Measurements from ENCODE around the gene EHMT1.
"Not testable (repeated sequence)": the region's sequence is repeated elsewhere in the genome, so short reads cannot be mapped to it uniquely, and the experiment has no call there.

The EHMT1 gene

GRCh38 chr9:137873858-137874362 is 255.1 kb downstream of the EHMT1 start:
- no peaks in the 10 kb centered on the region for H3K9me3 ChIP-seq (ENCODE audit: control insufficient read depth, insufficient read depth, low read length)
- no peak overlapping the region for H3K27ac ChIP-seq (ENCODE audit: low read depth, low read length)
- H3K27me3 ChIP-seq (ENCODE audit: control insufficient read depth, insufficient read depth, low read length), result peaks cover 23% of the 10 kb centered on the region
- no peaks in the 10 kb centered on the region for H3K36me3 ChIP-seq (ENCODE audit: control insufficient read depth, insufficient read depth, low read length)
- H3K4me1 ChIP-seq (ENCODE audit: control insufficient read depth, insufficient read depth, low read length), result no peaks in the 10 kb centered on the region
- no peak overlapping the region for H3K4me3 ChIP-seq (ENCODE audit: low read depth, low read length)
- no peak overlapping the region for H3K9ac ChIP-seq (ENCODE audit: low read depth, low read length)

DNA sequence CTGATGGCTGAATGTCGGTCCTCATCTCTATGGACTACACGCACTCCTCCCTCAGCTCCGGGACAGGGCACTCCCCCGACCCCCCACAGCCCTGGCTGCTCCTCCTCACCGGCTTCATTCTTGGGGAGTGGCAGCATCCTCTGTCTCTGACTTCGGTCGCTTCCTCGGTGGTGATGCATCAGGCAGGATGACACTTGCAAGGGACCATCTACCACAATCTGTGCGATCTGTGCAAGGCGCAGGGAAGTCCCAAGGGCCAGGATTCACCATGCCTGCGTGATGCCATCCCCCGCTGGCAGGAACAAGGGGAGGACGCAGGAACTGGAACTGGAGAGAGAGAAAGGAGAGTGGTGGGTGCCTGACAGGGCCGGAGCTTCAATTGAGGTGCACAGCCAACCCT is 256.5 kb downstream of the EHMT1 start:
- H3K27ac ChIP-seq (ENCODE audit: low read depth, low read length), result no peak overlapping the region
- no peak overlapping the region for H3K4me3 ChIP-seq (ENCODE audit: low read depth, low read length)
- H3K4me1 ChIP-seq (ENCODE audit: control insufficient read depth, insufficient read depth, low read length), result no peaks in the 10 kb centered on the region
- H3K9me3 ChIP-seq (ENCODE audit: control insufficient read depth, insufficient read depth, low read length), result no peaks in the 10 kb centered on the region
- H3K27me3 ChIP-seq (ENCODE audit: control insufficient read depth, insufficient read depth, low read length), result peaks cover 23% of the 10 kb centered on the region
- H3K36me3 ChIP-seq (ENCODE audit: control insufficient read depth, insufficient read depth, low read length), result peaks cover 8% of the 10 kb centered on the region
- no peak overlapping the region for H3K9ac ChIP-seq (ENCODE audit: low read depth, low read length)

- H3K9me3 ChIP-seq (ENCODE audit: control insufficient read depth, insufficient read depth, low read length), result no peaks in the 10 kb centered on the region
- H3K4me3 ChIP-seq (ENCODE audit: low read depth, low read length), result no peak overlapping the region
- no peak overlapping the region for H3K27ac ChIP-seq (ENCODE audit: low read depth, low read length)
- peaks cover 23% of the 10 kb centered on the region for H3K27me3 ChIP-seq (ENCODE audit: control insufficient read depth, insufficient read depth, low read length)
- no peaks in the 10 kb centered on the region for H3K4me1 ChIP-seq (ENCODE audit: control insufficient read depth, insufficient read depth, low read length)
- H3K36me3 ChIP-seq (ENCODE audit: control insufficient read depth, insufficient read depth, low read length), result peaks cover 13% of the 10 kb centered on the region
- no peak overlapping the region for H3K9ac ChIP-seq (ENCODE audit: low read depth, low read length)
Measured at GRCh38 chr9:137875846-137876245, 257.0 kb downstream of the EHMT1 start.

DNA sequence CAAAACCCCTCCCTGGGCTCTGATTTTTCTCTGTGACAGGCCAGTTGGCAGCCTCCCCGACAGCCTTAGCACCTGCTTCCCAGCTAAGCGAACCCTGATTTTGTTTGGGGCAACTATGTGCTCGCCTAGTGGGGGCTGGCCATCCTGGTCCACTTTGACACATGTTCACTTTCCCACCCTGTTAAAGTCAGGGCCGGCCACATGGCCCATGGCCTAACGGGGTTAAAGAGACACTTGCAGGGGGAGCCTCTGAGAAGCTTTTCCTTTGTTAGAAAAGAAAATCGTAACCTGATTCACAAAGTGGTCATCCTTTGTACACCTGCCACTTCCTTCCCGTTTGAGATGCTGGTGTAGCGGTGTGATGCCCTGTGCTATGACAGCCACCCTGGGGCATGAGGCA is 257.5 kb downstream of the EHMT1 start:
- Histone ChIP-seq H3K36me3 (ENCODE audit: control insufficient read depth, insufficient read depth, low read length) (peaks cover 17% of the 10 kb centered on the region), H3K27ac (ENCODE audit: low read depth, low read length) (no peak overlapping the region), H3K9ac (ENCODE audit: low read depth, low read length) (no peak overlapping the region), H3K4me1 (ENCODE audit: control insufficient read depth, insufficient read depth, low read length) (no peaks in the 10 kb centered on the region), H3K4me3 (ENCODE audit: low read depth, low read length) (no peak overlapping the region), H3K9me3 (ENCODE audit: control insufficient read depth, insufficient read depth, low read length) (no peaks in the 10 kb centered on the region), H3K27me3 (ENCODE audit: control insufficient read depth, insufficient read depth, low read length) (peaks cover 23% of the 10 kb centered on the region)

GRCh38 chr9:137876781-137877386 is 258.1 kb downstream of the EHMT1 start:
- no peaks in the 10 kb centered on the region for H3K4me1 ChIP-seq (ENCODE audit: control insufficient read depth, insufficient read depth, low read length)
- no peak overlapping the region for H3K9ac ChIP-seq (ENCODE audit: low read depth, low read length)
- peaks cover 23% of the 10 kb centered on the region for H3K27me3 ChIP-seq (ENCODE audit: control insufficient read depth, insufficient read depth, low read length)
- peak overlapping the region; percentile 48; the same call in 1 of the 2 replicates for H3K4me3 ChIP-seq (ENCODE audit: low read depth, low read length)
- no peaks in the 10 kb centered on the region for H3K9me3 ChIP-seq (ENCODE audit: control insufficient read depth, insufficient read depth, low read length)
- H3K36me3 ChIP-seq (ENCODE audit: control insufficient read depth, insufficient read depth, low read length), result peaks cover 23% of the 10 kb centered on the region
- H3K27ac ChIP-seq (ENCODE audit: low read depth, low read length), result no peak overlapping the region

DNA sequence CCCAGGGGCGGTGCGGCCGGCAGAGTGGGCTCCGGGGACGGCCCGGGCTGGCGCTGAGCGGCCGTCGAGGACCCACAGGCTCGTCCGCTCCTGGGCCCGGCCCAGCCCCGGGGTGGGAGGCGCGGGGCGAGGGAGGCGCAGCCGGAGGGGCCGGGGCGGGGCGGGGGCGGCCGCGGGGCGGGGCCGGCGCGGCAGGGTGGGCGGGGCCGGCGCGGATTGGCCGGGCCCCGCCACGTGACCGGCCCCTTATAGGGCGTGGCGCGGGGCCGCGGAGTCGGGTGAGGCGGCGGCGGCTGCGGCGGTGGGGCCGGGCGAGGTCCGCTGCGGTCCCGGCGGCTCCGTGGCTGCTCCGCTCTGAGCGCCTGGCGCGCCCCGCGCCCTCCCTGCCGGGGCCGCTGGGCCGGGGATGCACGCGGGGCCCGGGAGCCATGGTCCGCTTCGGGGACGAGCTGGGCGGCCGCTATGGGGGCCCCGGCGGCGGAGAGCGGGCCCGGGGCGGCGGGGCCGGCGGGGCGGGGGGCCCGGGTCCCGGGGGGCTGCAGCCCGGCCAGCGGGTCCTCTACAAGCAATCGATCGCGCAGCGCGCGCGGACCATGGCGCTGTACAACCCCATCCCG is 258.8 kb downstream of the EHMT1 start, which contains the start of gene CACNA1B:
CACNA1B (plus strand) TSS at position 277 of the 617 bp plus-strand sequence; CDS start at position 429, 152 bp downstream.
- not testable (repeated sequence) for H3K9me3 ChIP-seq (ENCODE audit: control insufficient read depth, insufficient read depth, low read length); H3K4me1 ChIP-seq (ENCODE audit: control insufficient read depth, insufficient read depth, low read length); H3K27ac ChIP-seq (ENCODE audit: low read depth, low read length); H3K9ac ChIP-seq (ENCODE audit: low read depth, low read length)
- H3K4me3 ChIP-seq (ENCODE audit: low read depth, low read length), result peak within 1 kb of the TSS; percentile 72
- H3K36me3 ChIP-seq (ENCODE audit: control insufficient read depth, insufficient read depth, low read length), result peaks cover 30% of the 10 kb centered on the region
- peaks cover 23% of the 10 kb centered on the region for H3K27me3 ChIP-seq (ENCODE audit: control insufficient read depth, insufficient read depth, low read length)

DNA sequence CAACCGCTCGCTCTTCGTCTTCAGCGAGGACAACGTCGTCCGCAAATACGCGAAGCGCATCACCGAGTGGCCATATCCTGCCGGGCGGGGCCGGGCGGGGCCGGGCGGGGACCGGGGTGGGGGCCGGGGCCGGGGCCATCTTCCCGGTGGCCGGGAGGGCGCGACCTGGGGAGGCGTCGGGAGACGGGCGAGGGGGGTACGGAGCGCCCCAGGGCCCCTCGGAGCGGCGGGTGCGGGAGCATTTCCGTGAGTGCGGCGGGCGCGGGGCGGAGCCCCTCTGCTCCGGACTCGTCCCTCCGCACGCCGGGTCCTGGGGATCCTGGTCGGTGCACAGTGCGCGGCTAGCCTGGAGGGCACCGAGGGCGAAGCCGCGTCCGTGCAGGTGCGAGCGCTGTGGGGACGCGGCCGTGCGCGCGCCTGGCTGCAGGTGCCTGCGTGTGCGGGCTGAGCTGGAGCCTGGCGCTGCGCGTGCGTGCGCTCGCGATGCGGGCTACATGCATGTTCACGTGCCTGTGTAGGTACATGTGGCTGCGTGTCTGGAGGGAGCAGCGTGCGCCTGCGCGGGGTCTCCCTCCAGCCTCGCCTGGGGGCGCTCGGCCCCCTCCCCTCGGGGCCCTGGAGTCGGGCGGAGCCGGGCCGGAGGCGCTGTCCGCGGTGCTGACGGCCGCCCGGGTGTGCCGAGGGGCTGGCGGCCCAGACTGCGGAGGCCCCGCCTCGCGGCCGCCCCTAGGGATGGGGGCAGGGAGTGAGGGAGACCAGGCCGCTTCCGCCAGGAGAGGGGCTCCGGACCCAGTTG is 259.5 kb downstream of the EHMT1 start:
- H3K9ac ChIP-seq (ENCODE audit: low read depth, low read length), result no peak overlapping the region; the same call in 1 of the 2 replicates

GRCh38 chr9:137879052-137879451 is 260.2 kb downstream of the EHMT1 start:
- Histone ChIP-seq H3K9me3 (ENCODE audit: control insufficient read depth, insufficient read depth, low read length) (no peaks in the 10 kb centered on the region), H3K27ac (ENCODE audit: low read depth, low read length) (no peak overlapping the region), H3K4me3 (ENCODE audit: low read depth, low read length) (peak overlapping the region; percentile 22; the same call in 1 of the 2 replicates), H3K27me3 (ENCODE audit: control insufficient read depth, insufficient read depth, low read length) (peaks cover 23% of the 10 kb centered on the region), H3K9ac (ENCODE audit: low read depth, low read length) (no peak overlapping the region), H3K4me1 (ENCODE audit: control insufficient read depth, insufficient read depth, low read length) (no peaks in the 10 kb centered on the region), H3K36me3 (ENCODE audit: control insufficient read depth, insufficient read depth, low read length) (peaks cover 33% of the 10 kb centered on the region)

More for the DNA sequence above, 259.5 kb downstream of the EHMT1 start:
- Histone ChIP-seq H3K9me3 (ENCODE audit: control insufficient read depth, insufficient read depth, low read length) (no peaks in the 10 kb centered on the region), H3K4me3 (ENCODE audit: low read depth, low read length) (peak overlapping the region; percentile 72), H3K4me1 (ENCODE audit: control insufficient read depth, insufficient read depth, low read length) (no peaks in the 10 kb centered on the region), H3K36me3 (ENCODE audit: control insufficient read depth, insufficient read depth, low read length) (peaks cover 33% of the 10 kb centered on the region), H3K27ac (ENCODE audit: low read depth, low read length) (no peak overlapping the region), H3K27me3 (ENCODE audit: control insufficient read depth, insufficient read depth, low read length) (peaks cover 23% of the 10 kb centered on the region)

DNA sequence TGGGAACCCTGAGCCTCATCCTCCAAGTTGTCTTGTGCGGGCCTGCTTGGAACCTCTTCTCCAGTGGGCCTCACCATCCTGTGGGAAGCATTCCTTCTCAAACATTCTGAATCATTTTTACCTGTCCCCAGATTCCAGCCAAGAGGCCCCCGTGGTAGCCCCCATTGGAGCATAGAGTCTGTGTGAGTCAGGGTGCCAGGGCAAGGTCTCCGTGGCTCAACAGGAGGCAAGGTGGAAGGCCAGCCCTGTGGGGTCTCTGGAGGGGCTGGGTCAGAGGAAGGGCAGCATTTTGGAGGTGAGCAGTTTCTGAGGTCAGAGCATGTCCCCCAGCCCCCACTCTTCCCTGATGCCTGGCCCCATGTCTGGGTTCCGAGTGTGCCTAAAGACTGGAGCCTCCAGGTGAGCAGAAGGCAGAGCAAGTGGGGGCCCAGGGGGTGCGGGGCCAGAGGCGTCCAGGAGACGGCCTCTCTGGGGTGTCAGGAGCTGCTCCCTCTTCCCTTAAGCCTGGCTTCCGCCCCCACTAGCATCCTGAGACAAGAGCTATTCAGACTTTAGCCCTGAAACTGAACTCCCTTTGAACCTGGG is 260.9 kb downstream of the EHMT1 start:
- peaks cover 33% of the 10 kb centered on the region for H3K36me3 ChIP-seq (ENCODE audit: control insufficient read depth, insufficient read depth, low read length)
- no peaks in the 10 kb centered on the region for H3K4me1 ChIP-seq (ENCODE audit: control insufficient read depth, insufficient read depth, low read length)
- no peak overlapping the region for H3K9ac ChIP-seq (ENCODE audit: low read depth, low read length)
- no peak overlapping the region for H3K27ac ChIP-seq (ENCODE audit: low read depth, low read length)
- H3K4me3 ChIP-seq (ENCODE audit: low read depth, low read length), result no peak overlapping the region
- H3K9me3 ChIP-seq (ENCODE audit: control insufficient read depth, insufficient read depth, low read length), result no peaks in the 10 kb centered on the region
- peaks cover 23% of the 10 kb centered on the region for H3K27me3 ChIP-seq (ENCODE audit: control insufficient read depth, insufficient read depth, low read length)

DNA sequence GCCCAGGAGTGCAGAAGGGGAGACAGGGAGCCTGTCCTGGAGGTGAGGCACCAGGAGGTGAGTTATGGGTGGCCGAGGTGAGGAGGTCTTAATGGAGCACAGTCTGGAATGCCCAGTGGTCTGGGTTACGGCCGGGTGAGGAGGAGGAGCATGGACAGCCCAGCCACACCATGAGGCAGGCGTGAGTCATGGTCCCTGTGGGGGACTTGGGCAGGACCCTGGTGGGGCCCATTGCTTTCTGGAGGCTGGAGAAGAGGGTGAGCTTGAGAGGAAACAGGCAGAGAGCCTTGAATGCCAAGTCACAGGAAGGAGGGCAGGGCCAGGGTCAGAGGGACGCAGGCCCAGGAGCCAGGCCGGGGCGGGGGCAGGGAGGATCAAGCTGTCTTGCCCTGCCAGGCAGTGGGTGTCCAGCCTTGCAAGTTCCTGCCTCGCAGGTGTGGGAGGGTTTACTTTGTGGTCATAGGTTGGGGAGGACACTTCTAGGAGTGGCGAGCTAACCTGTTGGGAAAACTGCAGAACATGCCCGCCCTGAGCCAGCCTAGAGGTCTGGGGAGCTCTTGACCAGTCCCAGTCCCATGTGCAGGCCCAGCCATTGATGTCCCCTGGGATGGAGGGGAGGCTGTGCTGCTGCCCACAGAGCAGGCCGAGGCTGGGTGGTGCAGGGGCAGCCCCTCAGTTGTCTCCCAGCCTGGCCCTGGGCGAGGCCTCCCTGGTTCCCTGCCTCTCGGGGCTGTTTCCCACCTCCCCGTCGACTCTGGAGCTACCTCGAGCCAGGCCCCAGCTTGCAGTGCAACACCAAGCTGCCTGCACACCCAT is 261.6 kb downstream of the EHMT1 start:
- H3K27me3 ChIP-seq (ENCODE audit: control insufficient read depth, insufficient read depth, low read length), result peaks cover 18% of the 10 kb centered on the region
- H3K9ac ChIP-seq (ENCODE audit: low read depth, low read length), result no peak overlapping the region
- peaks cover 33% of the 10 kb centered on the region for H3K36me3 ChIP-seq (ENCODE audit: control insufficient read depth, insufficient read depth, low read length)
- H3K4me3 ChIP-seq (ENCODE audit: low read depth, low read length), result no peak overlapping the region
- no peaks in the 10 kb centered on the region for H3K4me1 ChIP-seq (ENCODE audit: control insufficient read depth, insufficient read depth, low read length)
- H3K9me3 ChIP-seq (ENCODE audit: control insufficient read depth, insufficient read depth, low read length), result no peaks in the 10 kb centered on the region
- no peak overlapping the region for H3K27ac ChIP-seq (ENCODE audit: low read depth, low read length)

Measured in HUES48 (cell line).